ENCODE data around the gene HMGN4.

DNA sequence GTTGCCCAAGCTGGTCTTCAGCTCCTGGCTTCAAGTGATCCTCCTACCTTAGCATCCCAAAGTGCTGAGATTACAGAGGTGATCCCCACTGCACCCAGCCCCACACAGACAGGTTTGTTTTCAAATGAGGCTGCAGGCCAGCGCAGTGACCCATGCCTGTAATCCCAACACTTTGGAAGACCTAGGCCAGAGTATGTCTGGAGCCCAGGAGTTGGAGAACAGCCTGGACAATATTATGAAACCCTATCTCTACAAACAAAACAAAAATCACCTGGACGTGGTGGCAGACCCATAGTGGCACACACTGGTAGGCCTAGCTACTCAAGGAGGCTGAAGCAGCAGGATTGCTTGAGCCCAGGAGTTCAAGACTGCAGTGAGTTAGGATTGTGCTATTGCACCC, 8.0 kb upstream of the HMGN4 start:
- TF ChIP-seq, protein P1, sequence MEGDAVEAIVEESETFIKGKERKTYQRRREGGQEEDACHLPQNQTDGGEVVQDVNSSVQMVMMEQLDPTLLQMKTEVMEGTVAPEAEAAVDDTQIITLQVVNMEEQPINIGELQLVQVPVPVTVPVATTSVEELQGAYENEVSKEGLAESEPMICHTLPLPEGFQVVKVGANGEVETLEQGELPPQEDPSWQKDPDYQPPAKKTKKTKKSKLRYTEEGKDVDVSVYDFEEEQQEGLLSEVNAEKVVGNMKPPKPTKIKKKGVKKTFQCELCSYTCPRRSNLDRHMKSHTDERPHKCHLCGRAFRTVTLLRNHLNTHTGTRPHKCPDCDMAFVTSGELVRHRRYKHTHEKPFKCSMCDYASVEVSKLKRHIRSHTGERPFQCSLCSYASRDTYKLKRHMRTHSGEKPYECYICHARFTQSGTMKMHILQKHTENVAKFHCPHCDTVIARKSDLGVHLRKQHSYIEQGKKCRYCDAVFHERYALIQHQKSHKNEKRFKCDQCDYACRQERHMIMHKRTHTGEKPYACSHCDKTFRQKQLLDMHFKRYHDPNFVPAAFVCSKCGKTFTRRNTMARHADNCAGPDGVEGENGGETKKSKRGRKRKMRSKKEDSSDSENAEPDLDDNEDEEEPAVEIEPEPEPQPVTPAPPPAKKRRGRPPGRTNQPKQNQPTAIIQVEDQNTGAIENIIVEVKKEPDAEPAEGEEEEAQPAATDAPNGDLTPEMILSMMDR (IDR thresholded peaks at IDR 0.05) = no peak
- TF ChIP-seq POLR2A (IDR thresholded peaks at IDR 0.05) = no peak
